IMR-90 (cell line): ENCODE measurements around the gene NAIF1. TPM values are rescaled to one million over a fixed set of nuclear protein-coding genes. Genes with fewer than 3 reads are reported as not detected.

Experiments used
- polyA plus RNA-seq, 3 experiments: library from polyadenylated mRNA; depleted of rRNA; stranded (reverse); fragments of >200 nt; gene quantifications; 2 replicates each; pipeline ENCODE4 v1.2.3, GENCODE V29; 2012; ENCODE audit warnings: low replicate concordance in 1 of 3
- total RNA-seq: library from RNA; depleted of rRNA; stranded (reverse); fragments of >200 nt; gene quantifications from 2 replicates; pipeline ENCODE4 v1.2.3, GENCODE V29; 2012
- TF ChIP-seq, protein P1 (sequence below): fragments of 150-350 bp; IDR thresholded peaks from 2 replicates; pipeline ENCODE4 v1.6.1; 2016; ENCODE audit warnings: low read depth, mild to moderate bottlenecking, low read length, moderate library complexity, borderline replicate concordance
- TF ChIP-seq, protein P2 (sequence below): conservative IDR thresholded peaks from 2 replicates; pipeline ENCODE4 v1.5.1; 2012; ENCODE audit warnings: mild to moderate bottlenecking, low read depth, low read length, improper control_type of control experiment

The NAIF1 gene
- total and polyA plus RNA-seq, 2 of the 4 experiments (the other 2 are of a cell fraction), result 9.7 to 10.1 TPM

DNA sequence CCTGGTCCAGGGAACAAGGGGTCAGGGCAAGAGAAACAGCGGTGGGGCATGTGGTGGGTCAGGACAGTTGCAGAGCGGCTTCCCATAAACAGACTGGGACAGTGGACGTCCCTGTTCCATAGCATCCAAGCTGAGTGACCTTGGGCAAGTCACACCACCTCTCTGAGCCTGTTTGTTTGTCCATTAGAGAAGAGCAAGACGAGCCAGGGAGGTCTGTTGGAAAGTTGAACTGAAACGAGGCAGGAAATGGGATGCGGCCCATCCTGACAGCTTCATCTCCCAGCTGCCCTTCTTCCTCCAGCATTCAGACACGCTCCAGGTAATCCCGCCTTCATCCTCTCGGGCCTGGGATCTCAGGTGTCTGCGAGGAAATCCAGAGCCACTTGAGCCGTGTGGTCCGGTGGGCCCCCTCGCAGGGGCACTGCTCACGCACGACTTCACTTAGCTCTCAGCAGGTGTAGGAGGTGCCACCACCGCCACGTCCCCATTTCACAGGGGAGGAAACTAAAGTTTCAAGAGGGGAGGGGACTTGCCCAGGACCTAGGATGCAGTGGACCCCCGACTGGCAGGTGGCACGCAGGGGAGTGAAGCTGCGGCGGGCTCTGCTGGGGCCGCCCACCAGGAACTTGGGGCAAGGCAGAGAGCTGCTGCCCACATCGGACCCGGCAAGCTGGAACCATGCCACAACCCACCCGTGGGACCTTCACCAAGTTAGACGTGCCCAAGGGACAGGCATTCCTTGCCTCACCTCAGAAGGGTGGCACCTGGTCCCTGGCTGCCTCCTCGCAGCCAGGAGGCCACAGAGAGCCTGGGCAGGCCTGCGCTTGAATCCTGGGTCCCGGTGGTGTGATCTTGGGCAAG lies 47.4 kb upstream of the NAIF1 start (continued):
- TF ChIP-seq, protein P1, sequence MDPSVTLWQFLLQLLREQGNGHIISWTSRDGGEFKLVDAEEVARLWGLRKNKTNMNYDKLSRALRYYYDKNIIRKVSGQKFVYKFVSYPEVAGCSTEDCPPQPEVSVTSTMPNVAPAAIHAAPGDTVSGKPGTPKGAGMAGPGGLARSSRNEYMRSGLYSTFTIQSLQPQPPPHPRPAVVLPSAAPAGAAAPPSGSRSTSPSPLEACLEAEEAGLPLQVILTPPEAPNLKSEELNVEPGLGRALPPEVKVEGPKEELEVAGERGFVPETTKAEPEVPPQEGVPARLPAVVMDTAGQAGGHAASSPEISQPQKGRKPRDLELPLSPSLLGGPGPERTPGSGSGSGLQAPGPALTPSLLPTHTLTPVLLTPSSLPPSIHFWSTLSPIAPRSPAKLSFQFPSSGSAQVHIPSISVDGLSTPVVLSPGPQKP, result no peak
- TF ChIP-seq, protein P2, sequence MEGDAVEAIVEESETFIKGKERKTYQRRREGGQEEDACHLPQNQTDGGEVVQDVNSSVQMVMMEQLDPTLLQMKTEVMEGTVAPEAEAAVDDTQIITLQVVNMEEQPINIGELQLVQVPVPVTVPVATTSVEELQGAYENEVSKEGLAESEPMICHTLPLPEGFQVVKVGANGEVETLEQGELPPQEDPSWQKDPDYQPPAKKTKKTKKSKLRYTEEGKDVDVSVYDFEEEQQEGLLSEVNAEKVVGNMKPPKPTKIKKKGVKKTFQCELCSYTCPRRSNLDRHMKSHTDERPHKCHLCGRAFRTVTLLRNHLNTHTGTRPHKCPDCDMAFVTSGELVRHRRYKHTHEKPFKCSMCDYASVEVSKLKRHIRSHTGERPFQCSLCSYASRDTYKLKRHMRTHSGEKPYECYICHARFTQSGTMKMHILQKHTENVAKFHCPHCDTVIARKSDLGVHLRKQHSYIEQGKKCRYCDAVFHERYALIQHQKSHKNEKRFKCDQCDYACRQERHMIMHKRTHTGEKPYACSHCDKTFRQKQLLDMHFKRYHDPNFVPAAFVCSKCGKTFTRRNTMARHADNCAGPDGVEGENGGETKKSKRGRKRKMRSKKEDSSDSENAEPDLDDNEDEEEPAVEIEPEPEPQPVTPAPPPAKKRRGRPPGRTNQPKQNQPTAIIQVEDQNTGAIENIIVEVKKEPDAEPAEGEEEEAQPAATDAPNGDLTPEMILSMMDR, result no peak
